ENCODE measurements around the gene TRAF3. TPM values are rescaled to one million over a fixed set of nuclear protein-coding genes. Genes with fewer than 3 reads are reported as not detected.

The TRAF3 gene
- total RNA-seq, 2 experiments from 2014 or later = 37.4 to 38.9 TPM

DNA sequence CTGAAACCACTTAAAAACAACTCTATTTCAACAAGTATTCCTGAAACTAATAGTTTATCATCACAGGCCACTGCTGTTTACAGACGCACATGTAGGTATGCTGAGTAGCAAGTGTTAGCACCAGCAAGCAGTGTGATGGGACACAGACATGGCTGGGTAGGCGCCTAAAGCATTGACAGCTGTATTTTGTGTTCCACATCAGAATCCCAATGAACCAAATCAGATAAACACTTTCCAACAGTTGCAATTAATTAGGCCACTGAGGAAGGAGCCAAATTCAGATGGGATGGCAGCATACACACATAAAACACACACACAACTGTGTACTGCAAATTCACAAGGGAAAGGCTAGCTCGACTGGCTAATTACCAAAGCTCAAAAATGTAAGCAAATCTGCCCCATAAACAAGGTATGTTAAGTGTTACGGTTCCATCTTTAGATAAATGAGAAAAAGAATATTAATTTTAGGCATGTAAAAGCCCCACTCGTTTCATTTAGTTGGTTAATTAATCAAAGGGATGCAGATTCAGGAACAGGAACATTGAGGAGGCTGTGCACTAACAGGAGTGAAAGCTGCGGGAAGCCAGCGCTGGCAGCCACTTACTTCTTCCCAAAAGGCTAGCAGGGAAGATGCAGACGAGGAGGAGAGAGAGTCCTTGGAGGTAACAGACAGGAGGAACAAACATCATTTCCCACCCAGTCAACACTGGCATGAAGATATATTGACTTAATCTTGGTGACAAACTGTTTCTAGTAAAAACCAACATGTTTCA, 178.6 kb downstream of the TRAF3 start:
- Mint-ChIP-seq H3K36me3 (ENCODE audit: low read depth) (no peaks in the 10 kb centered on the region), H3K4me3 (no peak overlapping the region), H3K9me3 (no peaks in the 10 kb centered on the region), H3K4me1 (no peaks in the 10 kb centered on the region), H3K27me3 (no peaks in the 10 kb centered on the region), H3K27ac (no peak overlapping the region)
- no peak for DNase-seq
- ChIA-PET POLR2A (no interaction called here), CTCF (no interaction called here)

DNA sequence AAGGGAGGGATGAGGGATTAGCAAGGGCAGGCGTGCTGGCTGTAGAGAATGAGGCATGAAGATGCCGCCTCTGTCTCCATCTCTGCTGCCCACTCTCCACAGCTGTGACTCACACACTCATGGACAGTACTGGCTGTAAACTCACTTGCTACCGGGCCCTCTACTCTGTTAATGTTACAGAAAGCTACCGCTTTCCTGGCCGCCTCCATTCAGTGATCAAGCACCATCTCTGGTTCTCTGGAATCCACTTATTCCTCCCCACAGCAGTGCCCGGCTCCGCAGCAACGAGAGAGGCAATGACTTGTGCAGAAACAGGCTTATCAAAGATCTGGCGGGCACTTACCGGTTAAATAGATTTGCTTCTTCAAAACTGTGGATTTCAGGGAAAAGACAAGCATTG, 180.0 kb downstream of the TRAF3 start:
- no peak for DNase-seq
- no peak overlapping the region for H3K4me3 Mint-ChIP-seq
- CTCF ChIA-PET = interaction anchor here (0.7 kb wide), 1 partner anchor 11 kb away, joined by 8 read pairs; no protein-coding TSS in a partner anchor
- no peaks in the 10 kb centered on the region for H3K9me3 Mint-ChIP-seq
- no peaks in the 10 kb centered on the region for H3K36me3 Mint-ChIP-seq (ENCODE audit: low read depth)
- no peaks in the 10 kb centered on the region for H3K27me3 Mint-ChIP-seq
- POLR2A ChIA-PET = no interaction called here
- no peaks in the 10 kb centered on the region for H3K4me1 Mint-ChIP-seq
- no peak overlapping the region for H3K27ac Mint-ChIP-seq

DNA sequence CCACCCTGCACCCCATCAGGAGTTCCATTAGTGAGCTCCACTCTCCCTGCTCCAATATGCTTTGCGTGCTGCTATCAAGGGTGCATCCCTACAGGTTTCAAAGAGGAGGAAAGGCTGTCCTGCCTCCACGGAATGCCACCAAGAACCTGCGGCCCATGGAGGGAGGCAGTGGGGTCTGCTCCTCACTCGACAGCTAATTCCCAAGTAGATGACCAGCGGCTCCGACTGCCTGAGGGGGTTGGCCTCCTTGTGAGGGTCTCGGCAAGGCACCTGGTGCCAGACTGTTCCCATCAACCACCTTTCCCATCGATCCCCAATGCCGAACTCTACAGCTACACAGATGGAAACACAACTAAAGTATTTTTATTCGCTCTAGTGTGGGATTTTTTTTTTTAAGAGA, 181.2 kb downstream of the TRAF3 start:
- H3K9me3 Mint-ChIP-seq = no peaks in the 10 kb centered on the region
- no peaks in the 10 kb centered on the region for H3K27me3 Mint-ChIP-seq
- no peaks in the 10 kb centered on the region for H3K36me3 Mint-ChIP-seq (ENCODE audit: low read depth)
- H3K4me1 Mint-ChIP-seq = no peaks in the 10 kb centered on the region
- POLR2A ChIA-PET = no interaction called here
- no peak overlapping the region for H3K4me3 Mint-ChIP-seq
- CTCF ChIA-PET = no interaction called here
- H3K27ac Mint-ChIP-seq = no peak overlapping the region
- no peak for DNase-seq

Other genes starting within 250 kb of the TRAF3 start
- gene RCOR1, start 184.8 kb upstream of the TRAF3 start, total RNA-seq = 10 to 100 TPM; 22.1 to 23.4 TPM
- gene AMN, start 145.2 kb downstream of the TRAF3 start, total RNA-seq = under 1 TPM; 0.20 to 0.23 TPM